Endothelial cell of umbilical vein (primary cell): ENCODE results near the gene PPFIBP1. TPM values are rescaled to one million over a fixed set of nuclear protein-coding genes. Genes with fewer than 3 reads are reported as not detected.
"Not testable (repeated sequence)": the region's sequence is repeated elsewhere in the genome, so short reads cannot be mapped to it uniquely, and the experiment has no call there.

ENCODE experiments used
- BruUV-seq: library from RNA; stranded (reverse); fragments of 400-500 nt; replicated peaks from 2 replicates; lab custom pipeline; 2021; lab: Mats Ljungman, UMichigan
- CTCF ChIA-PET: fragments of 300-600, 350-600 bp; sonication (Branson Sonifier 250); formaldehyde crosslinking; loops from one replicate; lab custom pipeline; 2021; ENCODE audit warnings: antibody characterized with exemption, inconsistent platforms; lab: Charles Lee
- POLR2A ChIA-PET: fragments of 300-600, 350-600 bp; sonication (Branson Sonifier 250); formaldehyde crosslinking; loops from one replicate; lab custom pipeline; 2021; ENCODE audit warnings: antibody characterized with exemption, inconsistent platforms; lab: Charles Lee
- DNase-seq: peaks from one replicate; pipeline ENCODE4 v3.0.0-alpha.2; 2011; ENCODE audit warnings: low read depth, low spot score
- FAIRE-seq: peaks from 2 replicates; lab custom pipeline; 2011; peaks lifted over from hg19 to GRCh38; lab: Jason Lieb, UNC
- H2AFZ ChIP-seq: 2 replicates; pipeline ENCODE4 v1.6.0; 2012; ENCODE audit warnings: low read depth, low read length, control low read depth, inconsistent platforms
- H3K27ac ChIP-seq: 2 replicates; pipeline ENCODE4 v1.5.1; 2011; ENCODE audit warnings: low read depth, mild to moderate bottlenecking, control low read depth, low read length, moderate library complexity; ENCODE audit not compliant: insufficient read depth
- H3K27me3 ChIP-seq, 2 experiments: 2 replicates each; pipeline versions ENCODE4 v1.6.0 to v1.6.1; 2011; ENCODE audit warnings: low read length in 2 of 2, mixed read lengths in 1 of 2; ENCODE audit not compliant: control insufficient read depth in 2 of 2, insufficient read depth in 2 of 2
- H3K36me3 ChIP-seq, 2 experiments: 2 replicates in 1 of 2; 3 replicates in 1 of 2; pipeline ENCODE4 v1.5.1; 2011; ENCODE audit warnings: low read length in 2 of 2, mild to moderate bottlenecking in 1 of 2, moderate library complexity in 1 of 2; ENCODE audit not compliant: control insufficient read depth in 2 of 2, insufficient read depth in 2 of 2; ENCODE audit errors: extremely low read depth in 1 of 2
- H3K4me1 ChIP-seq: 3 replicates; pipeline ENCODE4 v1.5.1; 2011; ENCODE audit warnings: mild to moderate bottlenecking, low read length; ENCODE audit not compliant: control insufficient read depth, insufficient read depth; ENCODE audit errors: extremely low read depth
- H3K4me2 ChIP-seq: 2 replicates; pipeline ENCODE4 v1.6.1; 2011; ENCODE audit warnings: low read length, control low read depth, mixed read lengths; ENCODE audit not compliant: insufficient read depth
- H3K4me3 ChIP-seq, 3 experiments: fragments of 200-600 bp in 1 of 3; sonication (generic), shearing (Covaris generic) in 1 of 3; replicated peaks in 1 of 3; 2 replicates each; pipeline ENCODE4 v1.5.1; 2011 to 2016; ENCODE audit warnings: control low read depth in 3 of 3, low read length in 3 of 3, mild to moderate bottlenecking in 2 of 3, inconsistent platforms in 1 of 3, low read depth in 1 of 3, moderate library complexity in 1 of 3; ENCODE audit not compliant: insufficient read depth in 1 of 3
- H3K79me2 ChIP-seq: 2 replicates; pipeline ENCODE4 v1.6.0; 2012; ENCODE audit warnings: low read length, inconsistent platforms; ENCODE audit not compliant: control insufficient read depth, insufficient read depth
- H3K9ac ChIP-seq: replicated peaks from 2 replicates; pipeline ENCODE3; 2011; ENCODE audit warnings: low read length, control low read depth; ENCODE audit not compliant: insufficient read depth; ENCODE audit errors: extremely low read depth
- H3K9me1 ChIP-seq: replicated peaks from 3 replicates; pipeline ENCODE4 v1.6.0; 2011; ENCODE audit warnings: mild to moderate bottlenecking, low read length; ENCODE audit not compliant: control insufficient read depth, insufficient read depth; ENCODE audit errors: extremely low read depth
- H3K9me3 ChIP-seq: replicated peaks from 2 replicates; pipeline ENCODE4 v1.5.1; 2012; ENCODE audit warnings: low read length, inconsistent platforms; ENCODE audit not compliant: control insufficient read depth, insufficient read depth
- H4K20me1 ChIP-seq: replicated peaks from 2 replicates; pipeline ENCODE3; 2011; ENCODE audit warnings: mild to moderate bottlenecking, low read length; ENCODE audit not compliant: control insufficient read depth, insufficient read depth; ENCODE audit errors: extremely low read depth
- FOS ChIP-seq: IDR thresholded peaks from 2 replicates; pipeline ENCODE4 v1.6.1; 2011; ENCODE audit warnings: mild to moderate bottlenecking, low read length, moderate library complexity, borderline replicate concordance; ENCODE audit not compliant: insufficient read depth
- GATA2 ChIP-seq: IDR thresholded peaks from 2 replicates; pipeline ENCODE4 v1.7.0; 2011; ENCODE audit warnings: low read depth, mild to moderate bottlenecking, moderate library complexity, mixed read lengths, low read length; ENCODE audit not compliant: insufficient read length, insufficient read depth
- dilution Hi-C: fragments of 300-500 bp; cut with MboI; formaldehyde crosslinking; loops from one replicate; pipeline ENCODE4 v1.15.0; 2019; ENCODE audit warnings: low sequenced_read_pairs; ENCODE audit not compliant: extremely low pct_ligation_motif_present
- intact Hi-C: fragments of 100-400 bp; cut with micrococcal nuclease; formaldehyde crosslinking; loops from one replicate; pipeline ENCODE4 v1.10.0; 2022
- polyA plus RNA-seq, 4 experiments: library from polyadenylated mRNA; depleted of rRNA in 3 of 4; stranded (reverse) in 3 of 4; unstranded in 1 of 4; fragments of >200 nt; gene quantifications; 2 replicates each; pipeline versions ENCODE4 v1.2.1 to v1.2.3, GENCODE V29; 2011 to 2012; ENCODE audit warnings: missing spikeins in 1 of 4
- total RNA-seq: library from RNA; stranded (reverse); gene quantifications from 2 replicates; pipeline ENCODE4 v1.2.3, GENCODE V29; 2021
- TF ChIP-seq, protein P1 (sequence below), 2 donors: IDR thresholded peaks; 1 replicate in 1 of 2; 2 replicates in 1 of 2; pipeline ENCODE4 v1.5.1; 2011; ENCODE audit warnings: low read length in 2 of 2, mild to moderate bottlenecking in 2 of 2, moderate library complexity in 2 of 2, control low read depth in 1 of 2, inconsistent platforms in 1 of 2, low read depth in 1 of 2; ENCODE audit not compliant: insufficient read depth in 1 of 2; ENCODE audit errors: extremely low read depth in 1 of 2

Gene PPFIBP1
- total and polyA plus RNA-seq, 2 donors (not counting 3 experiments of a cell fraction or from before 2014, with no cell fraction given) = 45.5 to 154 TPM

DNA sequence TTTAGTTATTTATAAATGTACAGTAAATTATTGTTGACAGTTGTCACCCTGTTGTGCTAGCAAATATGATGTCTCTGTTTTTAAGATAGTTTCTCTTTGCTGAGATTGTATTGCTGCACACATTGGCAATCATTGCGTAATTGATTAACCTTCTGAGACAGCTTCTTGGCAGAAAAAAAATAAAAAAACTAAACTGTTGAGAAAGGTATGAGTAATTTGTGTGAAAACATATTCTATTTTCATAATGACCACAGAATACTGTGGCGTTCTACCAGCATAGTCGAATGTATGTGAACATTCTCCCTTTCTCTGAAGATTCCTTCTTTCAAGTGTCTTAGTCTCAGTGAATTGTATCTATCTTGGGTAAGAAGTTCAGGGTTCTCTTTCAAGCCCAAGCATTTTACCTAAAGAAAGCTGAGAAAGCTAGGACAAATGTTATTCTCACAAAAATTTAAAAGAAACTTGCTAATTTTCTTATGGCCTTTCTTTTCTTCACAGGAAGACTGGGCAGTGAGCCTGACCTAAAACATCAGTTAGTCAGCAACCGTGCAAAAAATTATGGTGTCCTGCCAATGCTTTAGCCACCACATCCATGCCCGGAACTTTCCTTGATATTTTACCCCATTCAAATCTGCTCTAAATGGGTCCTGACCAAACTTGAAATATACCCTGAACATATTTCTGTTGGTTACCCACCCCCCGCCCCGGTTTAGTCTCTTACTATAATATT, 103.3 kb downstream of the PPFIBP1 start:
- ChIA-PET POLR2A (interaction anchor here (0.6 kb wide), 1 partner anchor 103 kb away, joined by 3 read pairs; the partner anchor contains the start of gene PPFIBP1), CTCF (interaction anchor here (1.0 to 1.5 kb wide), 5 partner anchors 51 to 192 kb away, joined by 3 to 5 read pairs (median 3); no protein-coding TSS in a partner anchor)
- FAIRE-seq (peak; percentile 63), DNase-seq (peak; percentile 75)
- Histone ChIP-seq H3K4me1 (peaks cover 83% of the 10 kb centered on the region), H3K9me3 (no peaks in the 10 kb centered on the region), H3K79me2 (peaks cover 73% of the 10 kb centered on the region), H3K36me3 (peaks cover 0 to 2% of the 10 kb centered on the region in 2 experiments), H3K27ac (peak overlapping the region; percentile 88), H3K27me3 (no peaks in the 10 kb centered on the region), H2AFZ (no peak overlapping the region), H3K9me1 (no peaks in the 10 kb centered on the region), H3K9ac (peak overlapping the region; percentile 67), H3K4me3 (peak overlapping the region in 1 of 3 experiments; percentile 27), H4K20me1 (no peaks in the 10 kb centered on the region), H3K4me2 (peak overlapping the region; percentile 86)
- dilution Hi-C loops (no loop called here), intact Hi-C loops (loop anchor here (1.0 kb wide), 1 partner anchor 103 kb away; the partner anchor contains the start of gene PPFIBP1)
- TSS peak; percentile 50 for BruUV-seq
- TF ChIP-seq, protein P1, sequence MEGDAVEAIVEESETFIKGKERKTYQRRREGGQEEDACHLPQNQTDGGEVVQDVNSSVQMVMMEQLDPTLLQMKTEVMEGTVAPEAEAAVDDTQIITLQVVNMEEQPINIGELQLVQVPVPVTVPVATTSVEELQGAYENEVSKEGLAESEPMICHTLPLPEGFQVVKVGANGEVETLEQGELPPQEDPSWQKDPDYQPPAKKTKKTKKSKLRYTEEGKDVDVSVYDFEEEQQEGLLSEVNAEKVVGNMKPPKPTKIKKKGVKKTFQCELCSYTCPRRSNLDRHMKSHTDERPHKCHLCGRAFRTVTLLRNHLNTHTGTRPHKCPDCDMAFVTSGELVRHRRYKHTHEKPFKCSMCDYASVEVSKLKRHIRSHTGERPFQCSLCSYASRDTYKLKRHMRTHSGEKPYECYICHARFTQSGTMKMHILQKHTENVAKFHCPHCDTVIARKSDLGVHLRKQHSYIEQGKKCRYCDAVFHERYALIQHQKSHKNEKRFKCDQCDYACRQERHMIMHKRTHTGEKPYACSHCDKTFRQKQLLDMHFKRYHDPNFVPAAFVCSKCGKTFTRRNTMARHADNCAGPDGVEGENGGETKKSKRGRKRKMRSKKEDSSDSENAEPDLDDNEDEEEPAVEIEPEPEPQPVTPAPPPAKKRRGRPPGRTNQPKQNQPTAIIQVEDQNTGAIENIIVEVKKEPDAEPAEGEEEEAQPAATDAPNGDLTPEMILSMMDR (IDR thresholded peaks at IDR 0.05; ENCODE audit: extremely low read depth in 1 of 2, insufficient read depth in 1 of 2, low read depth in 1 of 2, low read length in 2 of 2) = no peak
- TF ChIP-seq FOS = peak; percentile 11
- TF ChIP-seq GATA2 = no peak

DNA sequence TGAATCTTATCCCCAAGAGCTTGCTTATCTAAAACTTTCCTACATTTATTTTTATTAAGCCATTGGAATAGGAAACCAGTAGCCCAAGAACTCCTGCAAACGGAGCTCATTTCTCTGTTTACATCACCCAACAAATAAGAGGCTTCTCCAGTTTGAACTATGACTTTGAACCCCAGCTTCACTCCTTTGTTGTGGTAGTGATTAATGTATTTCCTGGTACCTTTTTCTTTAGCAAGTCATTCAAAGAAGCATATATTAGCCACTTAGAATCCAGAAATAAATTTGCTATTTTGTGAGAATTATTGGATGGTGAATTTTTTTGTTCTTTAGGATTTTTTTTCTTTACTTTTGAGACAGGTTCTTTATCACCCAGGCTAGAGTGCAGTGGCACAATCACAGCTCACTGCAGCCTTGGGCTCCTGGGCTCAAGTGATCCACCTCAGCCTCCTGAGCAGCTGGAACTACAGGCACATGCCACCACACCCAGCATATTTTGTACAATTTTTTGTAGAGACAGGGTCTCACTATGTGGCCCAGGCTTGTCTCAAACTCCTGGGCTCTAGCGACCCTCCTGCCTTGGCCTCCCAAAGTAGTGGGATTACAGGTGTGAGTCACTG, 104.0 kb downstream of the PPFIBP1 start:
- Histone ChIP-seq H3K4me3 (peak overlapping the region in 1 of 3 experiments; percentile 8), H3K4me2 (peak overlapping the region; percentile 86), H3K79me2 (peaks cover 69% of the 10 kb centered on the region), H3K27ac (peak overlapping the region; percentile 88), H3K4me1 (peaks cover 78% of the 10 kb centered on the region), H3K9ac (peak overlapping the region; percentile 67)
- H2AFZ ChIP-seq, H4K20me1 ChIP-seq, H3K9me1 ChIP-seq, H3K9me3 ChIP-seq, H3K36me3 ChIP-seq, BruUV-seq, dilution Hi-C loops, H3K27me3 ChIP-seq, DNase-seq: not testable (repeated sequence)
- intact Hi-C loops = loop anchor here (1.0 kb wide), 1 partner anchor 104 kb away; the partner anchor contains the start of gene PPFIBP1
- CTCF ChIA-PET = interaction anchor here (1.0 to 1.5 kb wide), 5 partner anchors 52 to 193 kb away, joined by 3 to 5 read pairs (median 3); no protein-coding TSS in a partner anchor
- FAIRE-seq = peak; percentile 50
- POLR2A ChIA-PET = interaction anchor here (0.6 kb wide), 1 partner anchor 104 kb away, joined by 3 read pairs; the partner anchor contains the start of gene PPFIBP1
